Inferior parietal cortex (tissue), 1 donor: Measurements from ENCODE around the gene NOTCH3.

ENCODE experiments used
- DNase-seq: peaks from one replicate; pipeline ENCODE4 v3.0.0-alpha.2; 2016; ENCODE audit errors: extremely low spot score

NOTCH3 gene

GRCh38 chr19:15236886-15237285 lies 36.1 kb upstream of the NOTCH3 start:
- no peak for DNase-seq

GRCh38 chr19:15235781-15236180 lies 35.0 kb upstream of the NOTCH3 start:
- DNase-seq = no peak

- no peak for DNase-seq
These were observed 33.8 kb upstream of the NOTCH3 start for GRCh38 chr19:15234431-15235130.

- DNase-seq = no peak
These were observed 30.5 kb upstream of the NOTCH3 start for GRCh38 chr19:15231271-15231670.

- no peak for DNase-seq
These were observed 26.5 kb upstream of the NOTCH3 start for GRCh38 chr19:15227261-15227660.

- DNase-seq = no peak
These were observed 25.0 kb upstream of the NOTCH3 start for GRCh38 chr19:15225760-15226159.

- DNase-seq = no peak
These were observed 23.0 kb upstream of the NOTCH3 start for GRCh38 chr19:15223649-15224361.

GRCh38 chr19:15222738-15223648 lies 22.2 kb upstream of the NOTCH3 start:
- peak; percentile 89 for DNase-seq

GRCh38 chr19:15220833-15221232 lies 20.0 kb upstream of the NOTCH3 start:
- no peak for DNase-seq

GRCh38 chr19:15218501-15218900 lies 17.7 kb upstream of the NOTCH3 start:
- no peak for DNase-seq

- no peak for DNase-seq
These were observed 15.6 kb upstream of the NOTCH3 start for GRCh38 chr19:15216363-15216762.

GRCh38 chr19:15213715-15214381 lies 13.1 kb upstream of the NOTCH3 start:
- no peak for DNase-seq

- DNase-seq = no peak
These were observed 11.9 kb upstream of the NOTCH3 start for GRCh38 chr19:15212711-15213110.

GRCh38 chr19:15210323-15210781 lies 9.6 kb upstream of the NOTCH3 start:
- DNase-seq = no peak

- no peak for DNase-seq
These were observed 704 bp upstream of the NOTCH3 start for GRCh38 chr19:15201374-15202023.

- DNase-seq = no peak
These were observed 888 bp downstream of the NOTCH3 start for GRCh38 chr19:15199661-15200552.

- DNase-seq = no peak
These were observed 1.7 kb downstream of the NOTCH3 start for GRCh38 chr19:15198951-15199660.

GRCh38 chr19:15197942-15198341 lies 2.9 kb downstream of the NOTCH3 start:
- no peak for DNase-seq

GRCh38 chr19:15197275-15197941 lies 3.4 kb downstream of the NOTCH3 start:
- no peak for DNase-seq
